H4 (cell line): ENCODE data around the gene RAB3C. TPM values are rescaled to one million over a fixed set of nuclear protein-coding genes. Genes with fewer than 3 reads are reported as not detected.
"Not testable (repeated sequence)": the region's sequence is repeated elsewhere in the genome, so short reads cannot be mapped to it uniquely, and the experiment has no call there.

Source experiments
- DNase-seq: peaks from one replicate; pipeline ENCODE4 v3.0.0-alpha.2; 2015; ENCODE audit warnings: low spot score
- total RNA-seq: library from RNA; depleted of rRNA; stranded (reverse); fragments of >200 nt; shearing (Covaris generic); gene quantifications from 2 replicates; pipeline ENCODE4 v1.2.3, GENCODE V29; 2014; rRNA removed

Gene RAB3C, protein sequence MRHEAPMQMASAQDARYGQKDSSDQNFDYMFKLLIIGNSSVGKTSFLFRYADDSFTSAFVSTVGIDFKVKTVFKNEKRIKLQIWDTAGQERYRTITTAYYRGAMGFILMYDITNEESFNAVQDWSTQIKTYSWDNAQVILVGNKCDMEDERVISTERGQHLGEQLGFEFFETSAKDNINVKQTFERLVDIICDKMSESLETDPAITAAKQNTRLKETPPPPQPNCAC
- not detected in 2 replicates for total RNA-seq

DNA sequence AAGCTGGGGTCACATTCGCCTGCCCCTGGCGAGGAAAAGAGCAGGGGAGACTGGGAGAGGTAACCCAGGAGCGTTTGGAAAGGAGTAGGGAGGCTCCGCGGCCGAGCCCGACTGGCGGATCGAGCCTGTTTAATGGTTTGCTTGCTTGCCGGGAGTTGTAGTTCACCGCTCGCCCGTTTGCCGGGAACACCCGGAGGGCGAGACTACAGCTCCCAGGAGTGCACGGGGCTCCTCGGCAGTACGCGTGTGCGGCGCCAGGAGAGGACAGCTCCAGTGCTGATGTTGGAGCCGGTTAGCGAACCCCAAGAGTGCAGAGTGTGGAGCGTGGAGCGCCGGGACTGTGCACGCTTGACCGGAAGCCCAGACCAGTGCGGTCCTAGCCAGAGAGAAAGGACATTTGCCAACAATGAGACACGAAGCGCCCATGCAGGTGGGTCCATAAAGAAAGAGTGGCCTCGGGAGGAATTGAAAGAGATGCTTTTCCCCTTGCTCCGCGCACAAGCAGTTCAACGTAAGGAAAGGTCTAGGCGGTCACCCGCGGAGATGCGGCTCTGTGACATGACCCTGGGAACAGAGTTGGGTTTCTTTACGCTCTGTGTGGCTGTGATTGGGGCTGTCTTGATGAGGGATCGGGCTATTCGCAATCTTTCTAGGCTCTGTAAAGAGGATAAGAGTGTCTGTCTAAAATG lies at the start of gene RAB3C:
RAB3C (plus strand) TSS at position 273 of the 689 bp plus-strand sequence; CDS start at position 407, 134 bp downstream.
- peak; percentile 90 for DNase-seq

DNA sequence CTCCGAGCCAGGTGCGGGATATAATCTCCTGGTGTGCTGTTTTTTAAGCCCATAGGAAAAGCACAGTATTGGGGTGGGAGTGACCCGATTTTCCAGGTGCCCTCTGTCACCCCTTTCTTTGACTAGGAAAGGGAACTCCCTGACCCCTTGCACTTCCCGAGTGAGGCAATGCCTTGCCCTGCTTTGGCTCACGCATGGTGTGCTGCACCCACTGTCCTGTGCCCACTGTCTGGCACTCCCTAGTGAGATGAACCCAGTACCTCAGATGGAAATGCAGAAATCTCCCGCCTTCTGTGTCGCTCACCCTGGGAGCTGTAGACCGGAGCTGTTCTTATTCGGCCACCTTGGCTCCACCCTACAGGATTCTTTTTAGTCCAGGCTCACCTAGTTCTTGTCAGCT lies 40.9 kb upstream of the RAB3C start:
- not testable (repeated sequence) for DNase-seq

DNA sequence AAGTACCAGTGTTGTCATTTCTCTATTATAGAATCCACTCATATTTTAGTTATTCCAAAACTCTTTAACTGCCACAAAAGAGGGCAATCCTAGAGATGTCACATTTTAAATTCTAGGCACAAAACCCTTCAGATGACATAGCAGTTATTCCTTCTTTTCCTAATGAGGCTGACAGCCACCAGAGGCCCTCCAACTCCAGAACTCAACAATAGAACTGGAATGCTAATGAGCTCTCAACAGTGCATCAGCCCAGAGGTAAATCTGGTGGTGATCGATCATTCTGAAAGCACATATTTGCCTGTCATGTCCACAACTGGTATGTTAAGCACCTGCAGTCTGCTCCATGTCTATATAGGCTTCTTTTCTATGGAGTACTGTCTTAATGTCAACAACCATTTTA lies 40.2 kb upstream of the RAB3C start:
- DNase-seq: no peak

DNA sequence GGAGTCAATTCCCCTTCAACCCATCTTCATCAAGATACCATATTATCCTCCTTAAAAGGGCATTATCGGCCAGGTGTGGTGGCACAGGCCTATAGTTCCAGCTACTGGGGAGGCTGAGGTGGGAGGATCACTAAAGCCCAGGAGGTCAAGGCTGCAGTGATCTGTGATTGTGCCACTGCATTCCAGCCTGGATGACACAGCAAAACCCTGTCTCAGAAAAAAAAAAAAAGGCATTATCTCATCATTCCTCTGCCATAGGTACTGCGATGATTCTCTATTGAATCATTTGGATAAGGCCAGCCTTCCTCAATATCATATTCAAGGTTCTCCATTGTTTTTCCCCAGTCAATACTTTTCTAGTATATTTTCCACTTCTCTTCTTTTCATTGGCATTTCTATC lies 39.2 kb upstream of the RAB3C start:
- no peak for DNase-seq

DNA sequence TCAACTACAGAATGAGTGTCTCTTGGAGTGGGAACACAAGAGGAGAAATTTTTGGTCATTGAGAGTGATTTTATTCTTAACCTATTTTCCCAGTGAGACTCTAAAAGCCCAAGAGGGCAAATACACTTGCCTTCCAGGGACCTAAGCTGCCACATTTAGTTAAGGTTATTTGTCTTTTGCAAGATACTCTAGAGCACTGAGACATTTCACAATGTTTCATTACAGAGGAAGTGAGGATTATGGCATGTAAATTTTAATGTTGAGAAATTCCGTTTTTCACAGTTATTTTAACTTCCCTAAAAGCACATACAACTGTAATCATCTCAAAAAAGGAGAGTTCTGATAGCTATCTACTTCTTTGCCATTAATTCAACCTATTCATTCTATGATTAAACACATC lies 38.7 kb upstream of the RAB3C start:
- no peak for DNase-seq

DNA sequence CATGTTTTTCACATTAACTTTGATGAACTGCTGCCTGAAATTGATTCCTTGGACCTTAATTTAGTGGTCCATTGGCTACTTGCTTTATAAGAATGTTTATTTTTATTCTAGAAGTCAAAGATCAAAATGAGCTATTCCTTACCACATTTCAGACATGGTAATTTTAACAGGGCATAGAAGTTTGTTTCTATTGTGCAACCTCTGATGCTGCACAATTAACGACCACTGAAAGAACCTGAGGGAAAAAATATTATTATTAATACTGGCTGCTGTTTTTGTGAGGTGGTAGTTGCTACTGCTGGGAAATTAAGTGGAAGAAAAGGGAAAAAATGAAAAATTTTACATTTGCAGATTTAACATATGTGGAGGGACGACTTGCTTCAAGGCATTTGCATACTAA lies 37.9 kb upstream of the RAB3C start:
- DNase-seq: no peak

DNA sequence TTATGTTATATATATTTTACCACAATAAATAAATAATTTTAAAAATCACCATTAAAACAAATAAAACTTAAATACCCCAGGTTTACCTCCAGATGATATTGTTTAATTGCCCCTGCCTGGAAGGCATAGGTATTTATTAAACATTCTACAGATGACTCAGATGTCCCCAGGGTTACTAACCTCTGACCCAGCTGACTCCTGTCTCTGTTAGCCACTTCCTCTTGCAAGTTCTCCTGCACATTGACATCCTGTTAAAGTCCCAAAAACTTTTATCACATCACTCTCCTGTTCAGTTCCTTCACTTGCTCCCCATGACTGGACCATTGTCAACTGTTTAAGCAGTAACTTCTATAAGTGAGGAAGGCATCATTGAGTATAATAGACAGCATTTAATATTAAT lies 37.0 kb upstream of the RAB3C start:
- no peak for DNase-seq

DNA sequence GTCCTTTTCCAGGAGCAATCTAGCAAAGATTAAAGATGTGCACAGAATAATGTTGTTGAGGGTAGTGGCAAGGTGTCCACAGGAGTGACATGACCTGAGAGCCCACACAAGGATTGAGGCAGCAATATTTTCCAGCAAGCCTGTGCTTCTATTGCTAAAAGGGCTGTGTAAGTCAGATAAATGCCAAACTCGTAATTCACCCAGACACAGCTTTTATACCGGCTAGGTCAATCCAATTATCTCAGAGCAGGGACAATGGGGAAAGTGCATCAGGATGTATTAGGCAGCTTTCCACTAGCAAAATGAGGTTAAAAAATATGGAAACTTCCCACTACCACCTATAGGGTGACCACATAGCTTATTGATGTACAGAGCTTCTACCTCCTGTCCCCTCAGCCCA lies 34.8 kb upstream of the RAB3C start:
- DNase-seq: no peak

DNA sequence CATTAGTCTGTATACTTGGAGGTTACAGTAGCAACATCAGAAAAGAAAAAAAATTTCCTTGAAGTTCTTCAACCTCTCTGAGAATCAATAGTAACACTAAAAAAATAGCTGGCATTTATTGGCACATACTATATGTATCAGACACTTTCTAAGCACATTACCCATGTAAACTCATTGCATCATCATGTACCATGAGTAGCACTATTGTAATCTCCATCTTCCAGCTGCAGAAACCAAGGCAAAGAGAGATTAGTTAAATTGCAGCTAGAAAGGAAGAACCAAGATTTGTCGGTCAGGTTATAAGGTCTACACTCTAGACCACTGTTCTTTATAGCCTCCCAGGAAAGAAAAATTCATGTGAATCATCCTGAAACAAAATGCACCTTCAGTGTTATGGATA lies 31.4 kb upstream of the RAB3C start:
- no peak for DNase-seq

DNA sequence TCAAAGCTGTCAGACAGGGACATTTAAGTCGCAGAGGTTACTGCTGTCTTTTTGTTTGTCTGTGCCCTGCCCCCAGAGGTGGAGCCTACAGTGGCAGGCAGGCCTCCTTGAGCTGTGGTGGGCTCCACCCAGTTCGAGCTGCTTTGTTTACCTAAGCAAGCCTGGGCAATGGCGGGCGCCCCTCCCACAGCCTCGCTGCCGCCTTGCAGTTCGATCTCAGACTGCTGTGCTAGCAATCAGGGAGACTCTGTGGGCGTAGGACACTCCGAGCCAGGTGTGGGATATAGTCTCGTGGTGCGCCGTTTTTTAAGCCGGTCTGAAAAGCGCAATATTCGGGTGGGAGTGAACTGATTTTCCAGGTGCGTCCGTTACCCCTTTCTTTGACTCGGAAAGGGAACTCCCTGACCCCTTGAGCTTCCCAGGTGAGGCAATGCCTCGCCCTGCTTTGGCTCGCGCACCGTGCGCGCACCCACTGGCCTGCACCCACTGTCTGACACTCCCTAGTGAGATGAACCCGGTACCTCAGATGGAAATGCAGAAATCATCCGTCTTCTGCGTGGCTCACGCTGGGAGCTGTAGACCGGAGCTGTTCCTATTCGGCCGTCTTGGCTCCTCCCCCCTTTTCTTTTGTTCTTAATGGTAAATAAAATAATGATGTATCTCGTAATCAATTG lies 25.1 kb upstream of the RAB3C start:
- not testable (repeated sequence) for DNase-seq

DNA sequence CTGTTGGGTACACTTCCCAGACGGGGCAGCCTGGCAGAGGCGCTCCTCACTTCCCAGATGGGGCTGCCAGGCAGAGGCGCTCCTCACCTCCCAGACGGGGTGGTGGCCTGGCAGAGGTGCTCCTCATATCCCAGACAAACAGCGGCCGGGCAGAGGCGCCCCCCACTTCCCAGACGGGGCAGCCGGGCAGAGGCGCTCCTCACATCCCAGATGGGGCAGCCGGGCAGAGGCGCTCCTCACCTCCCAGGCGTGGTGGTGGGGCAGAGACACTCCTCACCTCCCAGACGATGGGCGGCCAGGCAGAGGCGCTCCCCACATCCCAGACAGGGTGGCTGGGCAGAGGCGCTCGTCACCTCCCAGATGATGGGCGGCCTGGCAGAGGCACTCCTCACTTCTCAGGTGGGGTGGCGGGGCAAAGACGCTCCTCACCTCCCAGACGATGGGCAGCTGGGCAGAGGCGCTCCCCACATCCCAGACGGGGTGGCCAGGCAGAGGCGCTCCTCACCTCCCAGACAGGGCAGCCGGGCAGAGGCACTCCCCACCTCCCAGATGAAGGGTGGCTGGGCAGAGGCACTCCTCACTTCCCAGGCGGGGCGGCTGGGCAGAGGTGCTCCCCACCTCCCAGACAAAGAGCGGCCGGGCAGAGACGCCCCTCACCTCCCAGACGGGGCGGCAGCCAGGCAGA lies 19.7 kb upstream of the RAB3C start:
- not testable (repeated sequence) for DNase-seq

DNA sequence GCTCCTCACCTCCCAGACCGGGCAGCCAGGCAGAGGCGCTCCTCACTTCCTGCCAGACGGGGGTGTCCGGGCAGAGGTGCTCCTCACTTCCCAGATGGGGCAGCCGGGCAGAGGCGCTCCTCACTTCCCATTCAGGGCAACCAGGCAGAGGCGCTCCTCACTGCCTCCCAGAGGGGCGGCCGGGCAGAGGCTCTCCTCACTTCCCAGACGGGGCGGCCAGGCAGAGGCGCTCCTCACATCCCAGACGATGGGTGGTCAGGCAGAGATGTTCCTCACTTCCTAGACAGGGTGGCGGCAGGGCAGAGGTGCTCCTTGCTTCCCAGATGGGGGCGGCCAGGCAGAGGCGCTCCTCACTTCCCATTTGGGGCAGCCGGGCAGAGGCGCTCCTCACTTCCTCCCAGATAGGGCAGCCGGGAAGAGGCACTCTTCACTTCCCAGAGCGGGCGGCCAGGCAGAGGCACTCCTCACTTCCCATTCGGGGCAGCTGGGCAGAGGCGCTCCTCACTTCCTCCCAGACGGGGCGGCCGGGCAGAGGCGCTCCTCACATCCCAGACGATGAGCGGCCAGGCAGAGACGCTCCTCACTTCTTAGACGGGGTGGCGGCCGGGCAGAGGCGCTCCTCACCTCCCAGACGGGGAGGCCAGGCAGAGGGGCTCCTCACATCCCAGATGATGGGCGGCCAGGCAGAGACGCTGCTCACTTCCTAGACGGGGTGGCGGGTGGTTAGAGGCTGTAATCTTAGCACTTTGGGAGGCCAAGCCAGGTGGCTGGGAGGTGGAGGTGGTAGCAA lies 18.6 kb upstream of the RAB3C start:
- not testable (repeated sequence) for DNase-seq

DNA sequence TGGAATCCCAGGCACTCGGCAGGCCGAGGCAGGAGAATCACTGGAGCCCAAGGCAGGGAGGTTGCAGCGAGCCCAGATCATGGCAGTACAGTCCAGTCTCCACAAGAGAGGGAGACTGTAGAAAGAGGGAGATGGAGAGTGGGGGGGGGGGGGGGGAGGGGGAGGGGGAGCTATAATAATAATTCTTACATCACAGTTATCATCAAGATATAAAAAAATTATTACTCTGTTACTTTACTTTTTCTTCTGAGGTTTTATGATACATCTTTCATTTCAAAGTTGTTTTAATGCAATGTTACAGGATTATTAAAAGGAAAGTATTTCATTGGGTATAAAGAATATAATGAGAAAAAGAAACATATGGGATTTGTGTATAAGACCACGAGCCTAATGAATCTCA lies 17.8 kb upstream of the RAB3C start:
- DNase-seq: no peak

DNA sequence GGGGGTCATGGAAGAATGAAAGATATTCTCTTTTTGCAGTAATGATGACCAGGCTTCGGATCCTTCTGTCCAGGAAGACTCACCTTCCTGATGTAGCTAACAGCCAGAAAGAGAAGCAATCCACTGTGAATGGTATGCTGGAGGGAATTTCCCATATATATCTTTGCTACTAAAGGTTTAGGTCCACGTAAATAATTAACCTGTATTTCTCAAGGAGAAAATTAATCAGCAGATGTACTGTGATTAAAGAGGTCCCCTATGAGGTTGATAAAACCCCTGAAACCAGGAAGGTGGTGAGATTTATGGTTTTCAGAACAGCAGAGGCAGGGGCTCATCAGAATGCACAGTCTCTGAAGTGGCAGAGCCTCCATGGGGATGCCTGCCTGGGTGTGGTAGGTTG lies 11.4 kb upstream of the RAB3C start:
- no peak for DNase-seq

DNA sequence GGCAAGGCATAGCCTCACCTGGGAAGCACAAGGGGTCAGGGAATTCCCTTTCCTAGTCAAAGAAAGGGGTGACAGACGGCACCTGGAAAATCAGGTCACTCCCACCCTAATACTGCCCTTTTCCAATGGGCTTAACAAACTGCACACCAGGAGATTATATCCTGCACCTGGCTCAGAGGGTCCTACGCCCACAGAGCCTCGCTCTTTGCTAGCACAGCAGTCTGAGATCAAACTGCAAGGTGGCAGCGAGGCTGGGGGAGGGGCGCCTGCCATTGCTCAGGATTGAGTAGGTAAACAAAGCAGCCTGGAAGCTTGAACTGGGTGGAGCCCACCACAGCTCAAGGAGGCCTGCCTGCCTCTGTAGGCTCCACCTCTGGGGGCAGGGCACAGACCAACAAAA lies 9.9 kb upstream of the RAB3C start:
- DNase-seq: not testable (repeated sequence)

DNA sequence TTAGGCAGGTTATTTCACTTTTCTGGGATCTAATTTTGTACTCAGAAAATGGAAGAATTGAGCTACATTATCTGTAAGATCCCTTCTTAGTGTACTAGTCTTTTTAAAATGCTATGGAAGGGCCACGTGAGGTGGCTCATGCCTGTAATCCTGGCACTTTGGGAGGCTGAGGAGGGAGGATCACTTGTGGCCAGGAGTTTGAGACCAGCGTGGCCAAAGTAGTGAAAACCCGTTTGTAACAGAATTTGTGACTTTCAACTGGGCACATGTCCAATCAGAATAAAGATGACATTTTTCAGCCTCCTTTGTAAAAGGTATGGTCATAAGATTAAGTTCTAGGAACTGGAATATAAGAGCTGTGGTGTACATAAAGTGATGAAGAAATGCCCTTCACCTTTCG lies 3.1 kb upstream of the RAB3C start:
- no peak for DNase-seq

DNA sequence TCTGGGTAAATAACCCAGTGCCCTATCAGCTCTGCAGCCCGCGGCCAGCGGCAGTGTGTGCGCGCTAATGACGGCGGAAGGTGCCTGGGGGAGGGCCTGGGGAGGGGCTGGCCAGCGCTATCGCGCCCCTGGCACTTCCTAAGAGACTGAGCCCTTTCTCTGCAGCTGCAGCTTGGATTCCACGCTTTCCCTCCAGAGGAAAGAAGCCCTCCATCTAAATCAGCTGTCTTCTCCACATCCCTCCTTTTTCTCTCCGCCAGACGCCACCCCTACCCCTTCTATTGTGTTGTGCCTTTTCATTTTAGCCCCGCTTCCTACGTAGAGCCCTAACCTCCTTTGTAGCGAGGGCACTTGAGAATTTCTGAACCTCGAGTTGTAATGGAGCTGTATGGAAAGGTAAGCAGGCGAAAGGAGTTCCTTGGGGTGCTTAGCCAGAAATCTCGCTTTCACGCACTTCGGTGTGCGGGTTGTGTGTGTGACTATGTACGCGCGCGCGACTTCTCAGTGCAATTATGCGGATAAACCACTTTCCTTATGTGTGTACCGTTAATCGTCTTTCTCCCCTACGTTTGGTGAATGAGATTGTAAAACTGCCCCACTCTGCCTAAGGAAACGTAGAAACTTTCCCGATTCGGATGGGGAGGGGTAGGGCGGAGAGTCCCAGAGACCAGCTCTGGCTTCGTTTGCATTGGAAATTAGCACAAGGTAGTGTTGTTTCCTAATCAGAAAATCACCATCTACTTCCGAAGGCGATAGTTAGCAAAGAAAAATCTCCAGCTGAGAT lies 664 bp upstream of the RAB3C start:
- DNase-seq: no peak

DNA sequence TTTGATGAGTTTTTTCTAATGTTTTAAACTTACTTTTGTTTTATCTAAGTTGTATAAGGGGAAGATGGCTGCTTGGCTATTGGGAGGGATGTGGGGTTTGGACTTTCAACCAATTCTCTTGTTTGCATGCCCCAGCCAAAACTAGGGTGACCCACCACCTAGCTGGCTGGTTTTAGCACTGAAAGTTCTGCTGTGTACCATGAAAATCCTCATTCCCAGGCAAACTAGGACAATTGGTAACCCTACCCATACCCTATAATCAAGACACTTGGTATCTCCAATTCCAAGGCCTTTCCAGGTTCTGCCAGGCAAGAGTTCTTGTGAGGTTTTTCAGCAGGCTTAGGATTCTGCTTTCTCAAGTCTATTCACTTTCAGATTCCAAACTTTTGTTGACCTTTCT lies 13.1 kb downstream of the RAB3C start:
- no peak for DNase-seq

DNA sequence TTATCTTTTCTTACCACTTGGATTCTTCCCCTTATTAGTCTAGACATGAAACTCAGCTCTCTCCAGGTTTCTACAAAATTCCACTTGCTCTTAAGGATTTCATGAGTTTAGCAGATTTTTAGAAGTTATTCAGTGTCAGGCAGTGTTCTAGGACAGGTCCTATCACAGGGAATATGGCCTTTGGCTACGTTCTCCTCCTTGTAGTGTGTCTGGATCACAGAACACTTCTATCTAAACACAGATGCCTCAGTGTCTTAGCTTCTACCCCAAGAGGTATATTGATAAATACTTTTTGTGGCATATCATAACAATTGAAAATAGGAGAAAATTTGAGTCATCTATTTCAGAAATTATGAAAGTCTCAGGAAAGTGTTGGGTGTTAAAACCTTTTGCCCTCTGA lies 15.6 kb downstream of the RAB3C start:
- DNase-seq: no peak

DNA sequence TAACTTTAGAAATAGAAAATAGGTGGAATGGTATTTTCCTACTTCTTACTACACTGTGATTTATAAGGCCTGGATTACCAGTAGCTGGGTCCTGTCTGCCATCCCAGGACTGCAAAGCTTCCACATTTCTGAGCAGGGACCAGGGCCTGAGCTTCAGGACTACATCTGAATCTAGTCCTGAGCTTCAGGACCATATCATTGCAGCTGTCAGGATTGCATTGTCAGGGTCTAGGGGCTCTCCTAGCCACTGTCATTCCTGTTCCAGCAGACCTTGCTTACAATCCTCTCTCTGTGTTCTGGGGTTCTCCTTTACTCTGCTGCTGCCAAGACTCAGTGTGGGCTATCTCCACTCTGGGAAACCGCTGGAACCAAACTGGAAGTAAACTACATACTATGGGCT lies 16.3 kb downstream of the RAB3C start:
- no peak for DNase-seq

DNA sequence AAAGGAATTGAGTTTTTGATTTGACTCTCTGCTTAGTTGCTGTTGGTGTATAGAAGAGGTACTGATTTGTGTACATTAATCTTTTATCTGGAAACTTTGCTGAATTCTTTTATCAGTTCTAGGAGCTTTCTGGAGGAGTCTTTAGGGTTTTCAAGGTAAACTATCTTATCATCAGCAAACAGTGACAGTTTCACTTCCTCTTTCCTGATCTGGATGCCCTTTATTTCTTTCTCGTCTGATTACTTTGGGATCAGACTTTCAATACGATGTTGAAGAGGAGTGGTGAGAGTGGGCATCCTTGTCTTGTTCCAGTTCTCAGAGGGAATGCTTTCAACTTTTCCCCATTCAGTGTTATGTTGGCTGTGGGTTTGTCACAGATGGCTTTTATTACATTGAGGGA lies 17.7 kb downstream of the RAB3C start:
- DNase-seq: not testable (repeated sequence)
